Tibial nerve (tissue), 4 donors: ENCODE data around the gene TMEM120A. TPM values are rescaled to one million over a fixed set of nuclear protein-coding genes. Genes with fewer than 3 reads are reported as not detected.
"Not testable (repeated sequence)": the region's sequence is repeated elsewhere in the genome, so short reads cannot be mapped to it uniquely, and the experiment has no call there.

Source experiments
- DNase-seq, 2 donors: peaks; one replicate each; pipeline ENCODE4 v3.0.0-alpha.2; 2019; ENCODE audit warnings: low spot score in 2 of 2
- H3K27ac ChIP-seq, 4 donors: fragments of 200-600 bp; sonication (generic) in 3 of 4; one replicate each; pipeline ENCODE4 v1.5.1; 2017 to 2019; ENCODE audit warnings: mild to moderate bottlenecking in 1 of 4
- H3K27me3 ChIP-seq, 2 donors: fragments of 200-600 bp; sonication (generic) in 1 of 2; one replicate each; pipeline versions ENCODE4 v1.5.1 to v1.6.0; 2017 to 2019
- H3K36me3 ChIP-seq, 3 donors: fragments of 200-600 bp; sonication (generic); one replicate each; pipeline ENCODE4 v1.5.1; 2018 to 2019
- H3K4me1 ChIP-seq, 4 donors: fragments of 200-600 bp; sonication (generic) in 3 of 4; one replicate each; pipeline ENCODE4 v1.5.1; 2017 to 2019
- H3K4me3 ChIP-seq, 4 donors: fragments of 200-600 bp; sonication (generic) in 3 of 4; one replicate each; pipeline ENCODE4 v1.5.1; 2017 to 2019; ENCODE audit warnings: mild to moderate bottlenecking in 1 of 4, moderate library complexity in 1 of 4
- H3K9me3 ChIP-seq, 4 donors: fragments of 200-600 bp; sonication (generic) in 3 of 4; one replicate each; pipeline ENCODE4 v1.5.1; 2017 to 2019
- EP300 ChIP-seq, 2 donors: sonication (generic); formaldehyde crosslinking; IDR thresholded peaks; one replicate each; pipeline ENCODE4 v1.6.1; 2017; ENCODE audit warnings: antibody characterized with exemption in 2 of 2, mild to moderate bottlenecking in 1 of 2
- POLR2A ChIP-seq, 2 donors: fragments of 450-650 bp; IDR thresholded peaks; one replicate each; pipeline ENCODE4 v1.6.1; 2017; ENCODE audit warnings: antibody characterized with exemption in 2 of 2, mild to moderate bottlenecking in 2 of 2, moderate library complexity in 2 of 2
- WGBS, 2 donors: methylation state at CpG; one replicate each; pipeline ENCODE4 v1.1.5; 2018; 5-methylcytosine and 5-hydroxymethylcytosine counted together
- total RNA-seq, 4 donors: library from RNA; depleted of rRNA; stranded (reverse); fragments of >200 nt; gene quantifications; one replicate each; pipeline ENCODE4 v1.1.0, GENCODE V29; 2016
- TF ChIP-seq, protein P1 (sequence below), 5 experiments: fragments of 200-600 bp in 3 of 5; fragments of 450-650 bp in 2 of 5; sonication (generic) in 3 of 5; IDR thresholded peaks; one replicate each; pipeline ENCODE4 v1.5.1; 2016 to 2019; ENCODE audit warnings: antibody characterized with exemption in 5 of 5, mild to moderate bottlenecking in 3 of 5, moderate library complexity in 2 of 5

Gene TMEM120A
- total RNA-seq, result 100 to 1,000 TPM in 1 of 4 donors, 10 to 100 TPM in 3; 38.7 to 108 (median 53.2) TPM

GRCh38 chr7:75994388-75995051, at the start of gene TMEM120A:
TMEM120A (minus strand) TSS chr7:75994595; CDS start chr7:75994570, 25 bp downstream.
- H3K9me3 ChIP-seq, result no peaks in the 10 kb centered on the region
- H3K27ac ChIP-seq, result peak within 1 kb of the TSS; percentile 91 to 99 (median 96)
- H3K4me3 ChIP-seq, result peak within 1 kb of the TSS; percentile 86 to 95 (median 90)
- H3K36me3 ChIP-seq, result peaks cover 0 to 39% (median 0%) of the 10 kb centered on the region in 3 donors
- TF ChIP-seq POLR2A (IDR thresholded peaks at IDR 0.05) (peak; percentile 33 to 87), EP300 (IDR thresholded peaks at IDR 0.05) (peak; percentile 84 to 87)
- TF ChIP-seq, protein P1, sequence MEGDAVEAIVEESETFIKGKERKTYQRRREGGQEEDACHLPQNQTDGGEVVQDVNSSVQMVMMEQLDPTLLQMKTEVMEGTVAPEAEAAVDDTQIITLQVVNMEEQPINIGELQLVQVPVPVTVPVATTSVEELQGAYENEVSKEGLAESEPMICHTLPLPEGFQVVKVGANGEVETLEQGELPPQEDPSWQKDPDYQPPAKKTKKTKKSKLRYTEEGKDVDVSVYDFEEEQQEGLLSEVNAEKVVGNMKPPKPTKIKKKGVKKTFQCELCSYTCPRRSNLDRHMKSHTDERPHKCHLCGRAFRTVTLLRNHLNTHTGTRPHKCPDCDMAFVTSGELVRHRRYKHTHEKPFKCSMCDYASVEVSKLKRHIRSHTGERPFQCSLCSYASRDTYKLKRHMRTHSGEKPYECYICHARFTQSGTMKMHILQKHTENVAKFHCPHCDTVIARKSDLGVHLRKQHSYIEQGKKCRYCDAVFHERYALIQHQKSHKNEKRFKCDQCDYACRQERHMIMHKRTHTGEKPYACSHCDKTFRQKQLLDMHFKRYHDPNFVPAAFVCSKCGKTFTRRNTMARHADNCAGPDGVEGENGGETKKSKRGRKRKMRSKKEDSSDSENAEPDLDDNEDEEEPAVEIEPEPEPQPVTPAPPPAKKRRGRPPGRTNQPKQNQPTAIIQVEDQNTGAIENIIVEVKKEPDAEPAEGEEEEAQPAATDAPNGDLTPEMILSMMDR (IDR thresholded peaks at IDR 0.05), result peak in 4 of 5 experiments; percentile 17 to 58 (median 27)
- WGBS, 2 donors, result 1 to 7% methylated on average over 5 to 36 of the region's 51 CpGs
- H3K4me1 ChIP-seq, result peaks cover 0 to 50% (median 23%) of the 10 kb centered on the region in 4 donors
- H3K27me3 ChIP-seq, result no peaks in the 10 kb centered on the region
- DNase-seq, result peak; percentile 96 to 98

DNA sequence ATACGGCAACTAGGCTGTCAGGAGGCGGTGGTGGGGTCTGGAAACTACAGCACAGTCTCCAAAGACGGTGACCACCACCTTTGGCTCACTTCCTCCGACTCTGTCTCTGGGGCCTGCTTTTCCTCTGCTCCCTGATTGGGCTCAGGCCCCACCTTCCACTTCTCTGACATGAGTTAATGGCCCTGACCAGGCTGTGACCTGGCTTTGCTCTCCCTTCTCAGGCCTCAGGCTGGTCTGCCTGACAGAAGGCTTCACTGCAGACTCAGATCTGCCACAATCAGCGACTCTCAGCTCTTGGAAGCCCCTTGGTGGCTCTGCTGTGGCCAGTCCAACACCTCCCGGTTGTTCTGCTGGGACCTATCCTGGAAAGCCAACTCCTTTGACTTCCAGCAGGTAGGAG, 45.7 kb upstream of the TMEM120A start:
- Histone ChIP-seq H3K4me3 (no peak overlapping the region), H3K9me3 (no peaks in the 10 kb centered on the region), H3K27me3 (no peaks in the 10 kb centered on the region), H3K36me3 (peaks cover 0 to 27% (median 0%) of the 10 kb centered on the region in 3 donors), H3K4me1 (peaks cover 0 to 6% (median 0%) of the 10 kb centered on the region in 4 donors), H3K27ac (no peak overlapping the region)
- DNase-seq, result no peak
- no peak for TF ChIP-seq EP300 (IDR thresholded peaks at IDR 0.05)
- TF ChIP-seq, protein P1 (IDR thresholded peaks at IDR 0.05), result no peak
- no peak for TF ChIP-seq POLR2A (IDR thresholded peaks at IDR 0.05)
- WGBS, 2 donors, result 65 to 70% methylated on average over 5 to 6 of the region's 6 CpGs

GRCh38 chr7:76037310-76037709, 42.9 kb upstream of the TMEM120A start:
- H3K36me3 ChIP-seq, result peaks cover 0 to 16% (median 0%) of the 10 kb centered on the region in 3 donors
- no peak overlapping the region for H3K27ac ChIP-seq
- DNase-seq, result peak in 1 of 2 donors; percentile 41
- H3K4me1 ChIP-seq, result no peaks in the 10 kb centered on the region
- TF ChIP-seq, protein P1 (IDR thresholded peaks at IDR 0.05), result no peak
- TF ChIP-seq EP300 (IDR thresholded peaks at IDR 0.05) (no peak), POLR2A (IDR thresholded peaks at IDR 0.05) (no peak)
- H3K4me3 ChIP-seq, result no peak overlapping the region
- H3K9me3 ChIP-seq, result no peaks in the 10 kb centered on the region
- WGBS, 2 donors, result 76 to 86% methylated on average over 4 to 5 of the region's 5 CpGs
- no peaks in the 10 kb centered on the region for H3K27me3 ChIP-seq

DNA sequence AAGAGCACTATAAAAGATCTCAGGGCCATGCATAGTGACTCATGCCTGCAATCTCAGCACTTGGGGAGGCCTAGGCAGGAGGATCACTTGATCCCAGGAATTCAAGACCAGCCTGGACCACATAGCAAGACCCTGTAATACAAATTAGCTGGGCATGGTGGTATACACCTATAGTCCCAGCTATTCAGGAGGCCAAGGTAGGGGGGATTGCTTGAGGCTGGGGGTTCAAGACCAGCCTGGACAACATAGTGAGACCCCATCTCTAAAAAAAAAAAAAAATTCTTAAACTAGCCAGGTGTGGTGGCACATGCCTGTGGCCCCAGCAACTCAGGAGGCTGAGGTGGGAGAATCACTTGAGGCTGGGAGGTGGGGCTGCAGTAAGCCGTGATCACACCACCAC, 37.6 kb upstream of the TMEM120A start:
- H3K4me1 ChIP-seq, result no peaks in the 10 kb centered on the region
- WGBS, 2 donors, result 91 to 96% methylated on average over 1 of the region's 1 CpG
- peaks cover 0 to 31% (median 0%) of the 10 kb centered on the region in 3 donors for H3K36me3 ChIP-seq
- no peaks in the 10 kb centered on the region for H3K27me3 ChIP-seq
- H3K4me3 ChIP-seq, result no peak overlapping the region
- no peaks in the 10 kb centered on the region for H3K9me3 ChIP-seq
- H3K27ac ChIP-seq, result no peak overlapping the region
- DNase-seq, result no peak
- TF ChIP-seq EP300 (IDR thresholded peaks at IDR 0.05) (no peak), POLR2A (IDR thresholded peaks at IDR 0.05) (no peak)
- TF ChIP-seq, protein P1 (IDR thresholded peaks at IDR 0.05), result no peak

GRCh38 chr7:76029682-76030081, 35.3 kb upstream of the TMEM120A start:
- DNase-seq, H3K4me3 ChIP-seq, H3K27me3 ChIP-seq, H3K9me3 ChIP-seq, H3K4me1 ChIP-seq, H3K27ac ChIP-seq: not testable (repeated sequence)
- 89 to 98% methylated on average over 7 of the region's 7 CpGs for WGBS, 2 donors
- H3K36me3 ChIP-seq, result peaks cover 0 to 50% (median 0%) of the 10 kb centered on the region in 3 donors
